ENCODE results near the gene PRICKLE2. TPM values are rescaled to one million over a fixed set of nuclear protein-coding genes. Genes with fewer than 3 reads are reported as not detected.

PRICKLE2 gene
- total RNA-seq, 1 donor: 0.63 TPM

DNA sequence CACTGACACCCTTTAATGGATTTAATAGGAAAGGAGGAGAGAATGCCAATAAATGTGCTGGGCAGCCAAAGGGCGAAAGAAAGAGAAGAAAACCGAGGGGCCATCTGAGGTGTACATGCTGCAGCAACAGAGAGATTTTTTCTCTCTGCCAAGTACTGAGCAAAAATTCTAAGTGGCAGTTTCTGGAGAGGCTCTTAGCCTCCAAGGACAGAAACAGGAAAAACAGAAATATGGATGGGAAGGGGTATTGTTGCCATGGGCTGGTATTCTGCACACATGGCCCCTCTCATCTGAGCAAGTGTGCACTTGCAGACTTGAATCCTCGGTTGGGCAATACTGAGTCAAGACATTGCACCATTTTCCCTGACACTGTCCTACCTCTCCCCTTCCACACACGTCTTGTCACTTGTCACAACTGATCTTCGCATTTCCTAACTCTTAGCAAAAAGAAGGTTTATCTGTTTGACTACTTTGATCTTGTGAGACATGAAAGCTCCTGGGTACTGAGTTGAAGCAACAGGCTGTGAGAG, 73.9 kb downstream of the PRICKLE2 start:
- H3K4me3 ChIP-seq (ENCODE audit: low read length): no peak overlapping the region
- H3K27me3 ChIP-seq (ENCODE audit: insufficient read depth, low read length): no peaks in the 10 kb centered on the region
- no peaks in the 10 kb centered on the region for H3K4me1 ChIP-seq (ENCODE audit: insufficient read depth, low read length)
- H3K9me3 ChIP-seq (ENCODE audit: low read depth, low read length): no peaks in the 10 kb centered on the region

DNA sequence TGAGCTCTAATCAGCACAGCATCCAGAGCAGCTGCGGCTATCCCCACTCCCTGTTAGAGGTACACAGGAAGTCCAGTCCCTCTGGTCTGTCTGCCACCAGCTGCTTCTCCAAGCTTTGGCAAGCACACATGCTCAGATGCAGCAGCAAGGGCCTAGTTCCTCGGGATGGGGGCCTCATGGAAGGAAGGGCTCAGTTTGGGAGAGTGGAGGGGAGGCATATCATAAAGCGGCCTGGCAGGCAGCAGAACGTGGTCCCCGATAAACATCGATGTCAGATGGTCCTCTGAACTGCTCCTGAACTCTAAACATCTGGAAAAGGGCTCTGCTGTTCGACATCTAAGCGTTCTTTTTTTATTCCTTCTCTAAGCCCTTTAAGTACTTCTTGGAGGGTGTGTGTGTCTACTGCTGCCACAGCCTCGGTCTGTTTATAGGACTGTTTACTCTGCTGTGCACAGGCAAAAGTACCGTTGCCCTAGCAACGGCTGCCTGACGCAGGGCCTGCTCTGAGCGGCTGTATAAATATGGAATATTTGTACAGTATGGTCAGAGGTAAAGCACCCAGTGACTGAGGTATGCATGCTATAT, 74.6 kb downstream of the PRICKLE2 start:
- no peaks in the 10 kb centered on the region for H3K9me3 ChIP-seq (ENCODE audit: low read depth, low read length)
- no peaks in the 10 kb centered on the region for H3K27me3 ChIP-seq (ENCODE audit: insufficient read depth, low read length)
- no peaks in the 10 kb centered on the region for H3K4me1 ChIP-seq (ENCODE audit: insufficient read depth, low read length)
- H3K4me3 ChIP-seq (ENCODE audit: low read length): no peak overlapping the region

GRCh38 chr3:64149886-64150285, 75.4 kb downstream of the PRICKLE2 start:
- Histone ChIP-seq H3K4me3 (ENCODE audit: low read length) (no peak overlapping the region), H3K4me1 (ENCODE audit: insufficient read depth, low read length) (no peaks in the 10 kb centered on the region), H3K9me3 (ENCODE audit: low read depth, low read length) (no peaks in the 10 kb centered on the region), H3K27me3 (ENCODE audit: insufficient read depth, low read length) (no peaks in the 10 kb centered on the region)

- H3K4me1 ChIP-seq (ENCODE audit: insufficient read depth, low read length): no peaks in the 10 kb centered on the region
- H3K4me3 ChIP-seq (ENCODE audit: low read length): no peak overlapping the region
- H3K27me3 ChIP-seq (ENCODE audit: insufficient read depth, low read length): no peaks in the 10 kb centered on the region
- no peaks in the 10 kb centered on the region for H3K9me3 ChIP-seq (ENCODE audit: low read depth, low read length)
These were observed 76.2 kb downstream of the PRICKLE2 start for GRCh38 chr3:64148955-64149653.

GRCh38 chr3:64147211-64147610, 78.1 kb downstream of the PRICKLE2 start:
- no peaks in the 10 kb centered on the region for H3K4me1 ChIP-seq (ENCODE audit: insufficient read depth, low read length)
- H3K27me3 ChIP-seq (ENCODE audit: insufficient read depth, low read length): no peaks in the 10 kb centered on the region
- H3K4me3 ChIP-seq (ENCODE audit: low read length): no peak overlapping the region
- H3K9me3 ChIP-seq (ENCODE audit: low read depth, low read length): no peaks in the 10 kb centered on the region

DNA sequence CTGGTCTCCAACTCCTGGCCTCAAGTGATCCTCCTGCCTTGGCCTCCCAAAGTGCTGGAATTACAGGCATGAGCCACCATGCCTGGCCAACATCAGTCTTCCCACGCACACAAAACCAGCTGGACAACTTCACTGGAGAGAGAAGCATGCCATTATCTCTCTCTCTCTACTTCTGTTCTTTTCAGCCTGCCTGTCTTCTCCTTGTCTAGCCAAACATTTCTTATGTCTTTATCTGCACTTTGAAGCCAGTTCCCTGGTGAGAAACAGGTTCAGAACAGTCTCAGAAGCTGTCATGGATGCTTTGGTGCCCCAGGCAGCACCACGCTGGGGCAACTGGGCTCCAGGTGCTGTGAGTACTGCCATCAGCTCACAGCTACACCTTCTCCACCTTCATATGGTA, 79.8 kb downstream of the PRICKLE2 start:
- no peaks in the 10 kb centered on the region for H3K4me1 ChIP-seq (ENCODE audit: insufficient read depth, low read length)
- no peaks in the 10 kb centered on the region for H3K27me3 ChIP-seq (ENCODE audit: insufficient read depth, low read length)
- H3K9me3 ChIP-seq (ENCODE audit: low read depth, low read length): no peaks in the 10 kb centered on the region
- H3K4me3 ChIP-seq (ENCODE audit: low read length): no peak overlapping the region

DNA sequence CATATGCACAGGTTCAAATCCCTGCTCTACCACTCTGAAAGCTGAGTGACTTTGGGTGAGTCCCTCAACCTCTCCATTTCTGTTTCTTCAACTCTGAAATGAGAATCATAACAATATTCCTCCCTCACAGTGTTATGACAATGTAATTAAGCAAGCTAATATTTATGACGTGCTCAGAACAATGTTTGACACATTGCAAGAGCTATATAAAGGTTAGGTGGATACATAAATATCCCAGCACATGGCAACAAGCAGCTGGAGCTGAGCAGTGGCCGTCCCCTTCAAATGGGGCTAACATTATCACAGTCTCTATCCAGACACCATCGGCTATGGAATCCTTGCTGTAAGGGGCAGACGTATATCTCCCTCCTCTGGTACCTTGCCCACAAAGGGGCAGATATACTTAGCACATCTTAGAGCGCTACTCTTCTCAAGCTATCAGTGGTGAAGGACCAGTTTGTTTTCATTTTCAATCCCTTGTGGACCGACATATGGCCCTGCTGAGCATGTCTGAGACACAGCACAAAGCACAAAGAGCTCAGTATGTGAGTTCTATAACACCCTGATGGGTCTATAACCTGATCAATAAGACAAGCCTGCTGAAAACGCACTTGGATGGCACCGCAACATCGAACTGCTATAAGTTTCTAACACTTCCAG, 80.9 kb downstream of the PRICKLE2 start:
- no peaks in the 10 kb centered on the region for H3K27me3 ChIP-seq (ENCODE audit: insufficient read depth, low read length)
- H3K4me3 ChIP-seq (ENCODE audit: low read length): no peak overlapping the region
- H3K9me3 ChIP-seq (ENCODE audit: low read depth, low read length): no peaks in the 10 kb centered on the region
- H3K4me1 ChIP-seq (ENCODE audit: insufficient read depth, low read length): no peaks in the 10 kb centered on the region

DNA sequence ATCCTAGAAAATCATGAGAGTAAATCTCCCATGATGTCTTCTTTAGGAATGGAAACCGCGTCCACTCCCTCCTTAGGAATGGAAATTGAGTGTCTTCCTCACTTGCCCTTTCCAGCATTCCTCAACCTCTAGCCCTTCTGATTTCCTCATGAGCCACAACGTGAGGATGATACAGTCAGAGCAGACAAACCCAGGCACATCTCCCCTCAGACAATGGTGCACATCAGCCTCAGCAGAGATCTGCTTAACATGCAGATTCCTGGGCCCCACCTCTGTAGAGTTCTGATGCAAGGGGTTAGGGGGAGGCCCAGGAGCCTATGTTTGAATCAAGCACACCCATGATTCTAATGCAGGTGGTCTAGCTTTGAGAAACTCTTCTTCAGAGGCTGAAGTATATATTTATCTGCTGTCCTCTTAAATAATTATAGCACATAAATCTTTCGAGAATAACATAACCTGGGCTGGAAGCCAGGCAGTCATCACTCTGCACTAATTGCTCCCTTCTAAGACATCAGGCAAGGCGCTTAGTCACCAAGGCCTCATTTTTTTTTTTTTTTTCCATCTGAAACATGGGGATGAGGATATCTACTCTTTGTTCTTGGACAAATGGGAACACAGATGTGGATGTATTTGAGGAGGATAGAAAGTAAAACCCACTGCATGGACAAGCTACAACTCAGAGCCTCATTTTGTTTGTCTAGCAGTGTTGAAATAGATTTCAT, 81.7 kb downstream of the PRICKLE2 start:
- Histone ChIP-seq H3K27me3 (ENCODE audit: insufficient read depth, low read length) (no peaks in the 10 kb centered on the region), H3K4me3 (ENCODE audit: low read length) (no peak overlapping the region), H3K4me1 (ENCODE audit: insufficient read depth, low read length) (no peaks in the 10 kb centered on the region), H3K9me3 (ENCODE audit: low read depth, low read length) (no peaks in the 10 kb centered on the region)

DNA sequence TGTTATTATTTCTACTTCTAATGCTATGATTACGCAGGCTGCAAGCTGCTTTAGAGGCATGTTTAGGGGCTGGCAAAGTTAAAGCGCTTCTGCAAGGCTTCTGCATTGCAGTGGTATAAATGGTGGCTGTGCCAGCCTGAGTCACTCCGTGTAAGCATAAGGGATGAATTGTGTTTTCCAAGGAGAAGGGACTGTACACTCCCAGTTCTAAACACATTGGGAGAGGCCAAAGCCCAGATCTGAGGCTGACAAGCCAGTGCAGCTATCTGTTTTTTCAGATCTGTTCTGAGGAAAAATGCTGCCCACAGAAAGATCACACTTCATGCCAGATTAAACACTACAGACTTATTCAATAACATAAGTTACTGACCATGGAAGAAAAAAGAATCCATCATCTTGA, 83.8 kb downstream of the PRICKLE2 start:
- H3K9me3 ChIP-seq (ENCODE audit: low read depth, low read length): no peaks in the 10 kb centered on the region
- no peak overlapping the region for H3K4me3 ChIP-seq (ENCODE audit: low read length)
- no peaks in the 10 kb centered on the region for H3K27me3 ChIP-seq (ENCODE audit: insufficient read depth, low read length)
- no peaks in the 10 kb centered on the region for H3K4me1 ChIP-seq (ENCODE audit: insufficient read depth, low read length)

DNA sequence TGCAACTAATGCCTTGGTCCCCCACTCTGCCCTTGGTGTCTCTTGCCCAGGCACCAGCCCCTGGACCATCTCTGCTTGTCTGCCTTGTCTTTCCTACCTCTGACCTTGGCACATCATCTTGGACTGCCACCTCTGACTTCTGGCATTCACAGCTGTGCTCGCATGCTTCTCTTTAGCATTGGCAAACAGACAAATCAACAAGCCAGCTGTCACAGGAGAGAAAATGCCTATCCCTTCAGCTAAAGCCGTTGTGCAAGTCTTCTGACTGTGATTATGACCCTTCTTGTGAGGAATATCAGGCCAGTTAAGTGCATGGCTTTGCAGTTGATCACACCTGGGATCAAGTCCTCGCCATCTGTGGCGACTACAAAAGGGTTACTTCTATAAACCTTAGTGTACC, 84.6 kb downstream of the PRICKLE2 start:
- no peaks in the 10 kb centered on the region for H3K4me1 ChIP-seq (ENCODE audit: insufficient read depth, low read length)
- H3K4me3 ChIP-seq (ENCODE audit: low read length): no peak overlapping the region
- no peaks in the 10 kb centered on the region for H3K9me3 ChIP-seq (ENCODE audit: low read depth, low read length)
- no peaks in the 10 kb centered on the region for H3K27me3 ChIP-seq (ENCODE audit: insufficient read depth, low read length)

DNA sequence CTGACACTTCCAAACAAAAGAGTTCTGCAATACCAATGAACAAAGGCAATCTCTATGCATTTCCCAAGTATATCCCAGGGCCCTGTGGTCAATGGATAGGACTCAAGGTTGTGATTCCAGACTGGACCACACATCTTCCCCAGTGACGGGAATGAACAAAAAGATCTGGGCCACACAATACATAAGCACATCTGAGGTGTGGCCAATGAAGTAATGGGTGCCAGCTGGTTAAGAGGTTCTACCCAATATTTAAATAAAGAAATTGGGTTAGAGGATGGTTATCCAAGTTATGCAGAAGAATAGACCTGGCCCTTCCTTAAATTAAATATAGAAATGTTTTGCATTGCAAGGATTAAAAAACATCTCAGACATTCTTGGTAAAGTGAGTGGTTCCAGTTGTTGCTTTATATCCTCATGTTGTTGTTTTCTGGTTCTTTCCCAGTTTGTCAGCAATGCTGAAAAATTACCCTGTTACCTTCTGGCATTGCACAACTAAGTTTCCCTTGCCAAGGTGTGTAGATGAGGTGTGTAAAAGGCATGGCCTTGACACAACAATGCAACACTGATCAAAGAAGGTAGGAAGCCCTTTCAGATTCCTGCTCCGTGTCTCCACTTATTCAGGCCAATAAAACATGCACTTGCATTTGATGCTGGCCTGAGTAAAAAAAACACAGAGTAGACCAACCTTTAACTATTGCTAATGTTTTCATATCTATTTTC, 86.5 kb downstream of the PRICKLE2 start:
- H3K27me3 ChIP-seq (ENCODE audit: insufficient read depth, low read length): no peaks in the 10 kb centered on the region
- H3K4me1 ChIP-seq (ENCODE audit: insufficient read depth, low read length): no peaks in the 10 kb centered on the region
- no peak overlapping the region for H3K4me3 ChIP-seq (ENCODE audit: low read length)
- H3K9me3 ChIP-seq (ENCODE audit: low read depth, low read length): no peaks in the 10 kb centered on the region

DNA sequence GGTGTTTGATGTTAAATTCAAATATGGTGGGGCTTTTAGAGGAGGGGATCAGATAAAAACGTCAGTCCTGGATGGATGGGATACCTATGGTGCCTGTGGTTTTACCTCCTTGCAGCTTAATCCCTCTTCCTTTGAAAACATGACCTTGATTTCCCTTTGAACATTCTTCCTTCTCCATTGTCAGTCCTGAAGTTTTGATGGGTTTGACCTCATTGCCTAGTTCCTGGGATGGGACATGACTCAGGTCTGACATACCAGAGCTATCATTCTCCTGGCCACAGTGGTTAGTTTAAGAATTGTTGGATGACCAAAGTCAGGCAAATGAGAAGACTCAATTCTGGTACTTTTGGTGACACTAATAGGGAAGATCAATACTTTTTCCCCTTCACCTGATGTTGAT, 87.2 kb downstream of the PRICKLE2 start:
- H3K27me3 ChIP-seq (ENCODE audit: insufficient read depth, low read length): no peaks in the 10 kb centered on the region
- no peak overlapping the region for H3K4me3 ChIP-seq (ENCODE audit: low read length)
- H3K9me3 ChIP-seq (ENCODE audit: low read depth, low read length): no peaks in the 10 kb centered on the region
- no peaks in the 10 kb centered on the region for H3K4me1 ChIP-seq (ENCODE audit: insufficient read depth, low read length)

- Histone ChIP-seq H3K4me1 (ENCODE audit: insufficient read depth, low read length) (no peaks in the 10 kb centered on the region), H3K4me3 (ENCODE audit: low read length) (no peak overlapping the region), H3K9me3 (ENCODE audit: low read depth, low read length) (no peaks in the 10 kb centered on the region), H3K27me3 (ENCODE audit: insufficient read depth, low read length) (no peaks in the 10 kb centered on the region)
These were observed 90.4 kb downstream of the PRICKLE2 start for GRCh38 chr3:64134882-64135281.

DNA sequence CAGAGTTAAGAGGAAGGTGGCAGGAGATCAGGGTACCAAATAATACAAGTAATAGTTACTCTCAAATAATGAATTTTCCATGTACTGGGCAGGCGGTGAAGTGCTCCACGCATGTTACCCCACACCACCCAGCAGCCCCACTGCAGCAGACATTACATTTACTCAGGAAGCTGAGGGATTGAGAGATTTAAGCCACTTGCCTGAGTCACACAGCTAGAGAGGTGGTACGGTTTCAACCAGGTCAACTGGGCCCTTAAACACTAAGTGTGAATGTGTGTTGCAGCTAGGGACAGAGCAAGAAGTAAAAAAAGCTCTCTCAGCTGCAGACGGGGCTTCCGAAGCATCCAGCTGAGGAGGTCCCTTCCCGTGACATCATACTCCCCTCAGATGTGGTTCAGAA, 91.3 kb downstream of the PRICKLE2 start:
- H3K4me1 ChIP-seq (ENCODE audit: insufficient read depth, low read length): no peaks in the 10 kb centered on the region
- no peaks in the 10 kb centered on the region for H3K9me3 ChIP-seq (ENCODE audit: low read depth, low read length)
- no peak overlapping the region for H3K4me3 ChIP-seq (ENCODE audit: low read length)
- no peaks in the 10 kb centered on the region for H3K27me3 ChIP-seq (ENCODE audit: insufficient read depth, low read length)

DNA sequence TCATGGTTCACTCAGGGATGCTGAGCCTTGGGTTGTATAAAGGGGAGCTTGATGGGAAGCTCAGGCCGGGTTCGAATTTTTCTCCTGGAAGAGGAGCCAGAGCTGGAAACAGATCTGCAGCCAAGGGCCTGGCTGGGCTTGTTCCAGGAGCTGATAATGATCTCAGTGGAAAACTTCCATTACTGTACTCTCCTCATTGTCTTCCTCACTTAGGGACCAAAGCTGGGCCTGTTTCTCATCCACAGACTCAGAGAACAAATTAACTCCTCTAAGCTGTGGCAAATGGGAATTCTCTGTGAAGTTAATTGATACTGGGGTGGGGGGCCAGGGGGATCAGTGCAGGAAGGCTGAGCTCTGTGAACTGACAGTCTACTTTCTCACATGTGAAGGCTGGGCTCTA, 92.0 kb downstream of the PRICKLE2 start:
- Histone ChIP-seq H3K9me3 (ENCODE audit: low read depth, low read length) (no peaks in the 10 kb centered on the region), H3K27me3 (ENCODE audit: insufficient read depth, low read length) (no peaks in the 10 kb centered on the region), H3K4me3 (ENCODE audit: low read length) (no peak overlapping the region), H3K4me1 (ENCODE audit: insufficient read depth, low read length) (no peaks in the 10 kb centered on the region)

Measured in mononuclear cell (primary cell).